SK-N-MC (cell line): ENCODE results near the gene AMMECR1L.

Experiments
- FOXP2 ChIP-seq: optimal IDR thresholded peaks from 2 replicates; pipeline ENCODE3; 2011; ENCODE audit warnings: mild to moderate bottlenecking, moderate library complexity; ENCODE audit not compliant: insufficient read depth; ENCODE audit errors: extremely low read length, control extremely low read depth
- POLR2AphosphoS5 ChIP-seq: IDR thresholded peaks from 2 replicates; pipeline ENCODE4 v1.6.1; 2012; ENCODE audit warnings: mild to moderate bottlenecking, low read depth, low read length, borderline replicate concordance

GRCh38 chr2:127859712-127860085 is 26.1 kb downstream of the AMMECR1L start:
- no peak for TF ChIP-seq POLR2AphosphoS5
- no peak for TF ChIP-seq FOXP2
